ENCODE data around the gene ESRRG.

DNA sequence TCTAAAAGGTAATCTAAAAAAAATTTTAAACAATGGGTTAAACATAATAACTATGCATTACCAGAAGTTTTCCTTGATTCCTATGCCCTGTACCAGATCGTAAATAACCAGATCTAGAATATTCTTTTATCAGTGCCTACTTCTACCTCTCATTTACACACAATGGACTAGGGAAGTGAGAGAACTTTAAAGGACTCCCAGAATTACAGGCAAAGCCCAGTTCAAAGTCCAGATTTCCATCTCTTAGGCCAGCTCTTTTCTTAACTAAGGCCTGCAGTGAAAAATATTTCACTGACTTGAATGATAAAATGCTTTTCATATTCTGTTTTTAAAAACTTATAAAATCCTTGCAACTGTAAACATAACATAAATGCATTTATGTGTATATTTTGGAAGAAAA is 32.6 kb downstream of the ESRRG start:
- TF ChIP-seq, protein P1, sequence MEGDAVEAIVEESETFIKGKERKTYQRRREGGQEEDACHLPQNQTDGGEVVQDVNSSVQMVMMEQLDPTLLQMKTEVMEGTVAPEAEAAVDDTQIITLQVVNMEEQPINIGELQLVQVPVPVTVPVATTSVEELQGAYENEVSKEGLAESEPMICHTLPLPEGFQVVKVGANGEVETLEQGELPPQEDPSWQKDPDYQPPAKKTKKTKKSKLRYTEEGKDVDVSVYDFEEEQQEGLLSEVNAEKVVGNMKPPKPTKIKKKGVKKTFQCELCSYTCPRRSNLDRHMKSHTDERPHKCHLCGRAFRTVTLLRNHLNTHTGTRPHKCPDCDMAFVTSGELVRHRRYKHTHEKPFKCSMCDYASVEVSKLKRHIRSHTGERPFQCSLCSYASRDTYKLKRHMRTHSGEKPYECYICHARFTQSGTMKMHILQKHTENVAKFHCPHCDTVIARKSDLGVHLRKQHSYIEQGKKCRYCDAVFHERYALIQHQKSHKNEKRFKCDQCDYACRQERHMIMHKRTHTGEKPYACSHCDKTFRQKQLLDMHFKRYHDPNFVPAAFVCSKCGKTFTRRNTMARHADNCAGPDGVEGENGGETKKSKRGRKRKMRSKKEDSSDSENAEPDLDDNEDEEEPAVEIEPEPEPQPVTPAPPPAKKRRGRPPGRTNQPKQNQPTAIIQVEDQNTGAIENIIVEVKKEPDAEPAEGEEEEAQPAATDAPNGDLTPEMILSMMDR (IDR thresholded peaks at IDR 0.05) = no peak
- no peak for TF ChIP-seq POLR2A (IDR thresholded peaks at IDR 0.05)

Measured in thyroid gland (tissue), 4 donors.